Testis (tissue), 5 donors: ENCODE data around the gene AARS2. TPM values are rescaled to one million over a fixed set of nuclear protein-coding genes. Genes with fewer than 3 reads are reported as not detected.

ENCODE experiments used
- DNase-seq: peaks from one replicate; pipeline ENCODE4 v3.0.0-alpha.2; 2019
- H3K27ac ChIP-seq, 2 donors: fragments of 200-600 bp; sonication (generic); one replicate each; pipeline ENCODE4 v1.5.1; 2019
- H3K27me3 ChIP-seq: fragments of 200-600 bp; sonication (generic); one replicate; pipeline ENCODE4 v1.5.1; 2019
- H3K36me3 ChIP-seq: fragments of 200-600 bp; sonication (generic); one replicate; pipeline ENCODE4 v1.5.1; 2017; ENCODE audit warnings: low read depth; ENCODE audit errors: missing control alignments
- H3K4me1 ChIP-seq: fragments of 200-600 bp; sonication (generic); one replicate; pipeline ENCODE4 v1.5.1; 2019
- H3K4me3 ChIP-seq, 2 donors: fragments of 200-600 bp; sonication (generic); one replicate each; pipeline ENCODE4 v1.5.1; 2017 to 2019
- H3K9me3 ChIP-seq: fragments of 200-600 bp; sonication (generic); one replicate; pipeline ENCODE4 v1.5.1; 2017
- POLR2A ChIP-seq: fragments of 450-650 bp; IDR thresholded peaks from one replicate; pipeline ENCODE4 v1.6.1; 2017; ENCODE audit warnings: antibody characterized with exemption, mild to moderate bottlenecking, moderate library complexity
- WGBS, 2 donors: methylation state at CpG; one replicate each; pipeline ENCODE4 v1.1.5; 2018; 5-methylcytosine and 5-hydroxymethylcytosine counted together
- intact Hi-C: fragments of 100-400 bp; cut with DNase I; formaldehyde crosslinking; loops from one replicate; pipeline ENCODE4 v1.15.1; 2023; ENCODE audit warnings: low total_unique reads
- long read RNA-seq, 2 donors: transcript quantifications; one replicate each; lab custom pipeline, GENCODE V29; 2026
- polyA plus RNA-seq: library from polyadenylated mRNA; stranded (reverse); fragments of 350-450 nt; fragmentation: Illumina TruSeq; extraction: RNeasy Lipid Tissue Mini Kit (QIAGEN cat#74804); gene quantifications from one replicate; pipeline ENCODE4 v1.2.3, GENCODE V29; 2014; ENCODE audit warnings: low read depth, low replicate concordance; ENCODE audit not compliant: insufficient read depth
- total RNA-seq, 2 donors: library from RNA; depleted of rRNA; stranded (reverse); fragments of >200 nt; gene quantifications; one replicate each; pipeline ENCODE4 v1.2.3, GENCODE V29; 2016
- TF ChIP-seq, protein P1 (sequence below), 3 experiments: fragments of 450-650 bp in 2 of 3; fragments of 200-600 bp in 1 of 3; sonication (generic) in 1 of 3; IDR thresholded peaks; one replicate each; pipeline ENCODE4 v1.5.1; 2016 to 2019; ENCODE audit warnings: antibody characterized with exemption in 3 of 3, mild to moderate bottlenecking in 2 of 3, moderate library complexity in 1 of 3

AARS2 gene
- 10 to 100 TPM; 13.4 to 14.6 TPM for total RNA-seq
- 6.2 TPM for polyA plus RNA-seq
- long read RNA-seq, donor 1, partial matches to known transcripts, result 0 of 2 reads
- long read RNA-seq, donor 1, other reads (novel, unspliced or antisense), result 0 of 2 reads
- long read RNA-seq, donor 2, partial matches to known transcripts, result 0 of 1 reads
- long read RNA-seq, donor 2, other reads (novel, unspliced or antisense), result 0 of 1 reads

DNA sequence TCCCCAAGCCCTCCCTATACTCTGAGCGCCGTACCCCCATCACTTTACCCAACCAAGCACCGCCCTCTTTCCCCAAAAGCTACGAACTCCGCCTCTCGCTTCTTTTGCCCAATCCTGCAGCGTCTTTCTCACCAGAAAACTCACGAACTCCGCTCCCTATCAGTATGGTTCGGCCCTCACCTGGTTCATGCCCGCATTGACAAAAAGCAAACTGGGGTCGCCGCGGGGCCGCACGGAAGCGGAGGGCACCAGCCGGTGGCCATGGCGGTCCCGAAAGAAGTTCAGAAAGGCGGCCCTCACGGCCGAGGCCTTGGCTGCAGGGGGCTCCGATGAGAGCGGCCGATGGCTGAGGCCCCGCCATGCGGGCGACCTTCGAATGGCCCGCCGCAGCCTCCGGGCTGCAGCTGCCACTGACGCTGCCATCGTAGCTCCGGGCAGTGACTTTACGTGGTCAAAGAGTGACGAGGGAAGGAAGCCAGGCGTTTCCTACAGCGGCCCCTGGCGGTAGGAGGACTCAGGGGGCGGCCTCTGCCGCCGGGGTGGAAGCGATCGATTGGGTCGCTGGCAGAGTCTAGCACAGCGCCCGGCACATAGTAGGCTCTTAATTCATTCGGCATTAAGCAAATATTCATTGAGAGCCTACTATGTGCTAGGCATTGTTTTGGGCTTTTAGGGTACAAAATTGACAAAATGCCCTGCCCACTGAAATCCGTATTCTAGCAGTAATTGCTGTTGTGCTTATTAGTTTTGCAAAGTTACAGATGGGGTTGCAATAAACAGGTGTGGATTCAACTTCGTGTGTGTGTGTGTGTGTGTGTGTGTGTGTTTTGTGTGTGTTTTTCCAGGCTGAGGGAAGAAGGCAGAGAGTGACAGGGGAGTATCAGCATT is at the start of gene AARS2:
AARS2 (minus strand) TSS at position 447 of the 888 bp plus-strand sequence; CDS start at position 423, 24 bp downstream.
- H3K27ac ChIP-seq, result peak within 1 kb of the TSS; percentile 74 to 81
- peak; percentile 90 for DNase-seq
- no peaks in the 10 kb centered on the region for H3K36me3 ChIP-seq
- peaks cover 7% of the 10 kb centered on the region for H3K4me1 ChIP-seq
- no peak for TF ChIP-seq POLR2A
- TF ChIP-seq, protein P1, sequence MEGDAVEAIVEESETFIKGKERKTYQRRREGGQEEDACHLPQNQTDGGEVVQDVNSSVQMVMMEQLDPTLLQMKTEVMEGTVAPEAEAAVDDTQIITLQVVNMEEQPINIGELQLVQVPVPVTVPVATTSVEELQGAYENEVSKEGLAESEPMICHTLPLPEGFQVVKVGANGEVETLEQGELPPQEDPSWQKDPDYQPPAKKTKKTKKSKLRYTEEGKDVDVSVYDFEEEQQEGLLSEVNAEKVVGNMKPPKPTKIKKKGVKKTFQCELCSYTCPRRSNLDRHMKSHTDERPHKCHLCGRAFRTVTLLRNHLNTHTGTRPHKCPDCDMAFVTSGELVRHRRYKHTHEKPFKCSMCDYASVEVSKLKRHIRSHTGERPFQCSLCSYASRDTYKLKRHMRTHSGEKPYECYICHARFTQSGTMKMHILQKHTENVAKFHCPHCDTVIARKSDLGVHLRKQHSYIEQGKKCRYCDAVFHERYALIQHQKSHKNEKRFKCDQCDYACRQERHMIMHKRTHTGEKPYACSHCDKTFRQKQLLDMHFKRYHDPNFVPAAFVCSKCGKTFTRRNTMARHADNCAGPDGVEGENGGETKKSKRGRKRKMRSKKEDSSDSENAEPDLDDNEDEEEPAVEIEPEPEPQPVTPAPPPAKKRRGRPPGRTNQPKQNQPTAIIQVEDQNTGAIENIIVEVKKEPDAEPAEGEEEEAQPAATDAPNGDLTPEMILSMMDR (IDR thresholded peaks at IDR 0.05), result peak; percentile 82 to 94 (median 90)
- WGBS, 2 donors, result 1 to 2% methylated on average over 52 of the region's 52 CpGs
- H3K27me3 ChIP-seq, result no peaks in the 10 kb centered on the region
- H3K4me3 ChIP-seq, result peak within 1 kb of the TSS; percentile 94 to 96
- no peaks in the 10 kb centered on the region for H3K9me3 ChIP-seq
- intact Hi-C loops, result no loop called here

DNA sequence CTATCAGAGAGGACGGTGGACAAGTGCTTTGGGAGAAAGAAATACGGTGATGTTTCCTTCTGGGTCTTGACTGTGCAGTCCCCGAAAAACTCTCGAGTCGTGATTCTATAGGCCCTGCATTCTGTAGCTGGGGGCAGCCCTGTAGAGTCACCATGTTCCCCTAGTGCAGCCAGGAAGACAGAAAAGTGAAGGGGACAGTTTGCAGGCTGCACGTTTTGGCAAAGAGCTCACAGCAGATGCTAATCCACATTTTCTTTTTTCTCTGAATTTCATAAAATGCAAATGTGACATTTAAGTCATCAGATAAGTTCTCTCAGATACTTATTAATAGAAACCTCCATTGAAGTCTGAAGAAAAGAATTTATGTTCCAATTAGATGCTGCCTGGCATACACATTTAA is 48.8 kb upstream of the AARS2 start:
- intact Hi-C loops, result no loop called here
- no peak overlapping the region for H3K27ac ChIP-seq
- no peaks in the 10 kb centered on the region for H3K9me3 ChIP-seq
- no peak overlapping the region for H3K4me3 ChIP-seq
- DNase-seq, result no peak
- no peaks in the 10 kb centered on the region for H3K36me3 ChIP-seq
- 83% methylated on average over 6 of the region's 6 CpGs for WGBS, 2 donors
- H3K27me3 ChIP-seq, result no peaks in the 10 kb centered on the region
- H3K4me1 ChIP-seq, result no peaks in the 10 kb centered on the region
- TF ChIP-seq, protein P1 (IDR thresholded peaks at IDR 0.05), result no peak
- TF ChIP-seq POLR2A, result no peak

DNA sequence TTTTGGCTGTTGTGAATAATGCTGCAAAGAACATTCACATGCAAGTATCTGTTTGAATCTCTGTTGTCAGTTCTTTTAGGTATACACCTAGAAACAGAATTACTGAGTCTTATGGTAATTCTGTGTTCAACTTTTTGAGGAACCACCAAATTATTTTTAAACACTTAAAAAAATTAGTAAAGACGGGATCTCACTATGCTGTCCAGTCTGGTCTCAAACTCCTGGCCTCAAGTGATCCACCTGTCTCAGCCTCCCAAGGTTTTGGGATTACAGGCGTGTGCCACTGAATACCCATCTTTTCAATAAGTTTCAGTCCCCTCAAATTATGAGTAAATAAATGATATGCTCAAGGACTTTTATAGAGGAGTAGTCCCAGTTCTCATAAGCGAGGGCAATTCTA is 46.8 kb upstream of the AARS2 start:
- DNase-seq, result no peak
- H3K4me3 ChIP-seq, result no peak overlapping the region
- no peaks in the 10 kb centered on the region for H3K9me3 ChIP-seq
- H3K36me3 ChIP-seq, result no peaks in the 10 kb centered on the region
- no peaks in the 10 kb centered on the region for H3K27me3 ChIP-seq
- no peaks in the 10 kb centered on the region for H3K4me1 ChIP-seq
- H3K27ac ChIP-seq, result no peak overlapping the region
- 78 to 81% methylated on average over 3 of the region's 3 CpGs for WGBS, 2 donors
- intact Hi-C loops, result no loop called here
- no peak for TF ChIP-seq POLR2A
- TF ChIP-seq, protein P1 (IDR thresholded peaks at IDR 0.05), result no peak

DNA sequence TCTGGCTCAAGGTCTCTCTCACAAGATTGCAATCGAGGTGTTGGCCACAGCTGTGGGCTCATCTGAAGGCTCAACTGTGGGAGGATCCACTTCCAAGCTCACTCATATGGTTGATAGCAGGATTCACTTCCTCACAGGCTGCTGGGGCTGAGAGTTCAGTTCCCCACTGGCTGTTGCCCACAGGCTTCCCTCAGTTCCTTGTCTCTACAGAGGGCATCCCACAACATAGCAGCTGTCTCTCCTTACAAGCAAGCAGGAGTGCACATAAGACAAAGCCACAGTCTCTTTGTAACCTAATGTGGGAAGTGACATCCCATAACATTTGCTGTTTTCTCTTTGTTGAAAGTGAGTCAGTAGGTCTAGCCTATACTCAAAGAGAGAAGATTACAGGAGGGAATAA is 43.3 kb upstream of the AARS2 start:
- Histone ChIP-seq H3K4me3 (no peak overlapping the region), H3K27me3 (no peaks in the 10 kb centered on the region), H3K9me3 (no peaks in the 10 kb centered on the region), H3K27ac (no peak overlapping the region), H3K4me1 (no peaks in the 10 kb centered on the region), H3K36me3 (no peaks in the 10 kb centered on the region)
- TF ChIP-seq POLR2A, result no peak
- TF ChIP-seq, protein P1 (IDR thresholded peaks at IDR 0.05), result no peak
- 29 to 64% methylated on average over 1 of the region's 1 CpG for WGBS, 2 donors
- intact Hi-C loops, result no loop called here
- DNase-seq, result no peak
